WERI-Rb-1 (cell line): ENCODE results near the gene GLB1L.
A peak's percentile ranks its signal among the peaks of the same experiment; 100 is the strongest.

Experiments
- DNase-seq: peaks from one replicate; pipeline ENCODE4 v3.0.0-alpha.2; 2020
- H3K27ac ChIP-seq: fragments of 250-450 bp; sonication (Bioruptor Pico); 2 replicates; pipeline ENCODE4 v1.5.1; 2020; ENCODE audit warnings: mild to moderate bottlenecking, moderate library complexity
- H3K27me3 ChIP-seq: fragments of 250-450 bp; sonication (Bioruptor Pico); 2 replicates; pipeline ENCODE4 v1.5.1; 2021; ENCODE audit warnings: mild to moderate bottlenecking, low read depth, moderate library complexity; ENCODE audit not compliant: insufficient read depth, severe bottlenecking
- H3K36me3 ChIP-seq: fragments of 250-450 bp; sonication (Bioruptor Pico); 2 replicates; pipeline ENCODE4 v1.5.1; 2020; ENCODE audit warnings: mild to moderate bottlenecking, moderate library complexity
- H3K4me3 ChIP-seq: 2 replicates; pipeline ENCODE4 v1.5.1; 2011; ENCODE audit warnings: low read depth, mild to moderate bottlenecking, control low read depth, low read length
- H3K9me3 ChIP-seq: fragments of 250-450 bp; sonication (Bioruptor Pico); 2 replicates; pipeline ENCODE4 v1.5.1; 2021; ENCODE audit warnings: mild to moderate bottlenecking, moderate library complexity; ENCODE audit not compliant: severe bottlenecking
- CTCF ChIP-seq: IDR thresholded peaks from 2 replicates; pipeline ENCODE4 v1.5.1; 2011; ENCODE audit warnings: low read depth, mild to moderate bottlenecking, control low read depth, inconsistent platforms, low read length

Gene GLB1L

DNA sequence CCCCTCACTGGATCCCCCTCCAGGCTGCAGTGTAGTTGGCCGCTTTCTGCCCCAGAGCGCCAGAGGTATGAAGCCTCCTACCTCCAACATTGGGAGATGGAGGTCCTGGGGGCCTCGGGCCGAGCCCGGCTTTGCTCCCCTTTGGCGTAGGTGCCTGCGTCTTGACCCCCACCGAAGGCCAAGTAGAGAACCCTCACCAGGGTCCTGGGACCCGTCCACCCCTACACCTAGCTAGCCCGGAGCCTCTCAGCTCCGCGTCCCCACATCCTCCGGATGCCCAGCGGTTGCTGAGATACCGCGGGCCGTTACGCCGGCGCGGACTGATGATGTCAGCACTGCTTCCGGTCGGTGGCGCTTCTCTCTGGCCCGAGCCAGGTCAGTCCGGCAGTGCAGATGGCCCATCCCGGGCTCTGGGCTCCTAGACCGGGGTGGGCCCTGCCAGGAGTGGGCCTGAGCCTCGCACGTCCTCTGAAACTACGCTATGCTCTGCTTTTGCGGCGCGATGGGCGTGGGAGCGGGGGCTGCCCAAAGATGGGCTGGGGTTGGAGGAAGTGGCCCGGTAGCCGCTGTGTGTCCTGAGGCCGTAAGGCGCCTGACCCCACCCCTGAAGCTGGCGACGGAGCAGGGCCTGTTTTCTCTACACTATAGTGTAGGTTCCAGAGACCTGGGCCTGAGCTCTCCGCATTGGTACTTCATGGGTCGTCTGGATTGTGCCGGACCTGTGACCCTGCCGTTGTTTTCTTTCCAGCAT, at the start of gene GLB1L, which contains the start of gene STK16:
GLB1L (minus strand) TSS at position 297 of the 751 bp plus-strand sequence. CDS start 1,871 bp downstream, outside the sequence.
STK16 (plus strand) TSS at position 332 of the 751 bp plus-strand sequence. CDS start 521 bp downstream, outside the sequence.
- 0 out of 2 replicates have a peak, but pooled peaks have one; percentile 2 for TF ChIP-seq CTCF
- Histone ChIP-seq H3K9me3 (no peaks in the 10 kb centered on the region), H3K27ac (peak within 1 kb of the TSS; percentile 89), H3K27me3 (no peaks in the 10 kb centered on the region), H3K4me3 (peak within 1 kb of the TSS; percentile 96), H3K36me3 (peaks cover 35% of the 10 kb centered on the region)
- DNase-seq = peak; percentile 94

DNA sequence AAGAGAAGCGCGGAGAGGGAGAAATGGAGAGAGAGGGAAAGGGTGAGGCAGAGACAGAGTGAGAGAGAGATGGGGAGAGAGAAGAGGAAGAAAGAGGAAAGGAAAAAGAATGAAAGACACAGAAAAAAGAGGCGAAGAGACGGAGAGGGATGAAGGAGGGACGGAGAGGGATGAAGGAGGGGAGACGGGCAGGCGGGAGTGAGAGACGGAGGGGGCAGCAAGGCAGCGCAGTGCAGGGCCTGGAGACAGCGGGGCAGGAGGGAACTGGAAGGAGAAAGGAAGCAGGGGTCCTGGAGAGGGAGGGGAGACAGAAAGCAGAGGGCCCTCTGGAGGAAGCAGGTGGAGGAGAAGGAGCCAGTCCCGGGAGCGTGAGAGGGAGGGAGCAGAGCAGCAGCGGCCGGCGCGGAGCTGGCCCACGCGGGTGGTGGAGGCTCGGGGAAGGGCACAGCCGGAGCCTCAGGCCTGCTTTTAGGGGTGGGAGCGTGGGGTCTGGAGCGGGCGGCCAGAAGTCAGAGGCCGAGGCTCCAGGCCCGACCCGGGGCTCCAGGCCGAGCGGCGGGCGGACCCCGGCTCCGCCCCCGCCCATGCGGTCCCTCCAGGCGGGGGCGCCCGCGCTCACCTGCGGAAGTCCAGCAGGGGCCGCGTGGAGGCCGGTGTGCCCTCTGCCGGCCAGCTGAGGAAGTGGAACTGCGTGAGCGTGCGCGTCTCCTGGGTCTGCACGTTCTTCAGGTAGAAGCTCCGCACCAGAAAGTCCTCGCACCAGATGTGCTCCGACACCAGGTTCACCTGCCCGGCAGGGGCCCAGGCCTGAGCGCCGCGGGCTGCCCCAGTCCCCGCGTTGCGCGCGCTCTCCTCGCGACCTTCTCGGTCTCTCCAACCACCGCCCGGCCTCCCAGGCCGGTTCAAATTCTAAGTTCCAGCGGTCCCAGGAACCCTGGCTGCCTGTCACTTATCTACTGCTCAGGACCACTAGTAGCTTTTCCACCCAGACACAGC, 49.4 kb upstream of the GLB1L start:
- H3K27ac ChIP-seq = peak overlapping the region; percentile 83
- no peaks in the 10 kb centered on the region for H3K9me3 ChIP-seq
- DNase-seq = peak; percentile 82
- H3K27me3 ChIP-seq = no peaks in the 10 kb centered on the region
- TF ChIP-seq CTCF = peak; percentile 97
- peak overlapping the region; percentile 42 for H3K4me3 ChIP-seq
- H3K36me3 ChIP-seq = peaks cover 17% of the 10 kb centered on the region

DNA sequence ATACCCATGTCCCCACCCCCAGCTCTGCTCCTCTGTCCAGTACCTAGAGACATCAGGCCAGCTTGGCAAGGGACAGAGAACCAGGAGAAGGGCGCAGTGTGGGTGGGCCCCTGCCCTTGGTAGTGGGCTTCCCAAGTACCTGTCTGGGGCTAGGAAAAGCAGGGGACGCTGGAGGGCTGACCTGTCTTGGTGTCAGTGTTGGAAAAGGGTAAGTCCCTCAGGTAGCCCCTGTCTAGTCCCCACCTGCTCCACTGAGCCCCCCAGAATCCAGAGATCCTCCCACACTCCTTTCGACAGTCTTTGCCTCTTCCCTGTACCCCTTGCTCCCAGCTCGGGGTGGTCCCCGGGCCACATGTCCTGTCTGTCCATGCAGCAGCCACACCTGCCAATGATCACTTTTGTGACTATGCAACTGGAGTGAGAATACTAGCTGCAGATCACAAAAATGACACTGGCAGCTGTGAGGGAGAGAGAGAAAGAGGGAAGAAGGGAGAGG, 48.5 kb upstream of the GLB1L start:
- Histone ChIP-seq H3K4me3 (no peak overlapping the region), H3K9me3 (no peaks in the 10 kb centered on the region), H3K36me3 (peaks cover 23% of the 10 kb centered on the region), H3K27me3 (no peaks in the 10 kb centered on the region), H3K27ac (no peak overlapping the region)
- DNase-seq = no peak
- no peak for TF ChIP-seq CTCF

- no peaks in the 10 kb centered on the region for H3K27me3 ChIP-seq
- no peak for TF ChIP-seq CTCF
- no peak overlapping the region for H3K4me3 ChIP-seq
- H3K9me3 ChIP-seq = no peaks in the 10 kb centered on the region
- DNase-seq = no peak
- peaks cover 23% of the 10 kb centered on the region for H3K36me3 ChIP-seq
- H3K27ac ChIP-seq = no peak overlapping the region
These were observed 47.4 kb upstream of the GLB1L start for GRCh38 chr2:219292616-219293015.

GRCh38 chr2:219291910-219292490, 46.8 kb upstream of the GLB1L start:
- no peak for DNase-seq
- no peaks in the 10 kb centered on the region for H3K27me3 ChIP-seq
- no peak for TF ChIP-seq CTCF
- H3K9me3 ChIP-seq = no peaks in the 10 kb centered on the region
- H3K36me3 ChIP-seq = peaks cover 20% of the 10 kb centered on the region
- no peak overlapping the region for H3K4me3 ChIP-seq
- H3K27ac ChIP-seq = no peak overlapping the region
